ENCODE data around the gene KCNJ1. TPM values are rescaled to one million over a fixed set of nuclear protein-coding genes. Genes with fewer than 3 reads are reported as not detected.

The KCNJ1 gene
- total and polyA plus RNA-seq, 3 experiments from 2014 or later: not detected

DNA sequence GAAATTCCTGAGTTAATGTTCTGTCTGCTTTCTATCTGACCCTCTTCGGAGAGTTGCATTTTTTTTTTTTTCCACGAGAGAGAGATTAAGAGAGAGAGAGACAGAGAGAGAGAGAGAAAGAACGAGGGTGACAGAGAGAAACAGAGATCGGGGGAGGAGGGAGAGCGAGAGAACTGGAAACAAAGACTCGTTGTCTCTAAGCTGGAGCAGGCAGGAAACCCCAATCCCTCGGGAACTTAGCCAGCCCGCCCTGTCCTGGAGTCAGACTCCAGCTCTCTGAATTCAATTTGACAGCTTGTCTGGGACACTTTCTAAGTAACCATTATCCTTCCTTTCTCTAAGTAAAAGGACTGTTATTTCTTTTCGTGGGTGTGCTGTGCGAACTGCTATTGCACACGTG lies 76.9 kb downstream of the KCNJ1 start:
- Mint-ChIP-seq H3K4me3 (no peak overlapping the region), H3K36me3 (peaks cover 5 to 88% (median 19%) of the 10 kb centered on the region in 3 donors), H3K27me3 (no peaks in the 10 kb centered on the region), H3K27ac (peak overlapping the region in 3 of 8 donors; percentile 40 to 70 (median 58)), H3K4me1 (peaks cover 30 to 44% (median 41%) of the 10 kb centered on the region in 3 donors), H3K9me3 (no peaks in the 10 kb centered on the region)
- CTCF ChIA-PET: interaction anchor here (2.3 kb wide), 1 partner anchor 159 kb away, joined by 5 read pairs; no protein-coding TSS in a partner anchor
- no peaks in the 10 kb centered on the region for H3K9me3 ChIP-seq (ENCODE audit: low read length)
- H3K27me3 ChIP-seq (ENCODE audit: insufficient read depth, low read length, poor library complexity, severe bottlenecking): no peaks in the 10 kb centered on the region
- no peak overlapping the region for H3K27ac ChIP-seq (ENCODE audit: low read depth, low read length)
- H3K36me3 ChIP-seq (ENCODE audit: insufficient read depth, low read length): peaks cover 48% of the 10 kb centered on the region
- no peak overlapping the region for H3K4me3 ChIP-seq (ENCODE audit: low read length)
- DNase-seq: no peak
- no peaks in the 10 kb centered on the region for H3K4me1 ChIP-seq (ENCODE audit: insufficient read depth, low read length)
- POLR2A ChIA-PET: no interaction called here

DNA sequence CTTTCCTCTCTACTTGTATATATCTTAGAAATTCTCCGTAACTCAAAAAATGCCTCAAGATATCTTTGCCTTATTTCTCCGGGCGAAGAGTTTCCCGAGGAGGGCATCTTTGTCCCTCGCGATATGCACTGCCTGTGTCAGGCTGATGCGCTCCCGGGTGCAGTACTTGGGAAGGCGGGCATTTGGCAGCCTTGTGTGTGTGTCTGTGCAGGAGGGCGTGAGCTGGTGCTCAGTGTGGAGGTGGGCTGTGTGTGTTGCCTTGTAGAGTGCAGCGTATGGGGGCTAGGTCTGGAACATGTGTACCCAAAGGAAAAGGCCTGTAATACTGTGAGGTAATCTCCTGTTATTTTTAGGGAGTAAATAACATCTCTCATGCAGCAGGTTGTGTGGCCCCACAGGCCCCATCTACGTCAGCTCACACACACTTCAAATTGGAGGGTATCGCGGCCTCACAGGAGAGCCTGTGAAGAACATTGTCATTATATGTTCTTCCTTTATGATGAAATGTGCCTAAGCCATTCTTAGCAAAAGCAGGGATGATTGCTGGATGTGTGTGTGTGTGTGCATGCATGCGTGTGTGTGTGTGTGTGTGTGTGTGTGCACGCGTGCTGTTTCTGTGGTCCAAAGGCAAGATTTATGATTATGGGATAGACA lies 77.5 kb downstream of the KCNJ1 start:
- DNase-seq: no peak
- Mint-ChIP-seq H3K27me3 (peaks cover 0 to 1% of the 10 kb centered on the region in 2 donors), H3K4me3 (no peak overlapping the region), H3K27ac (peak overlapping the region in 4 of 8 donors; percentile 38 to 75 (median 54)), H3K9me3 (no peaks in the 10 kb centered on the region), H3K4me1 (peaks cover 33 to 46% (median 41%) of the 10 kb centered on the region in 3 donors), H3K36me3 (peaks cover 5 to 88% (median 21%) of the 10 kb centered on the region in 3 donors)
- peaks cover 50% of the 10 kb centered on the region for H3K36me3 ChIP-seq (ENCODE audit: insufficient read depth, low read length)
- no peak overlapping the region for H3K27ac ChIP-seq (ENCODE audit: low read depth, low read length)
- ChIA-PET POLR2A (no interaction called here), CTCF (interaction anchor here (2.3 kb wide), 1 partner anchor 158 kb away, joined by 5 read pairs; no protein-coding TSS in a partner anchor)
- H3K27me3 ChIP-seq (ENCODE audit: insufficient read depth, low read length, poor library complexity, severe bottlenecking): no peaks in the 10 kb centered on the region
- no peaks in the 10 kb centered on the region for H3K9me3 ChIP-seq (ENCODE audit: low read length)
- no peak overlapping the region for H3K4me3 ChIP-seq (ENCODE audit: low read length)
- H3K4me1 ChIP-seq (ENCODE audit: insufficient read depth, low read length): no peaks in the 10 kb centered on the region

Other genes starting within 250 kb of the KCNJ1 start
- gene FLI1, start 173.2 kb downstream of the KCNJ1 start, total RNA-seq: 10 to 100 TPM; 41.7 to 45.2 TPM
- 89.2 TPM for gene FLI1, start 173.2 kb downstream of the KCNJ1 start, polyA plus RNA-seq
- gene KCNJ5, start 24.1 kb upstream of the KCNJ1 start, total RNA-seq: under 1 TPM in 1 of 2 experiments, not detected in 1; 0.04 TPM
- not detected for gene KCNJ5, start 24.1 kb upstream of the KCNJ1 start, polyA plus RNA-seq
- not detected for gene TP53AIP1, start 75.6 kb upstream of the KCNJ1 start, total RNA-seq
- not detected for gene TP53AIP1, start 75.6 kb upstream of the KCNJ1 start, polyA plus RNA-seq